Nephron (organoid): Measurements from ENCODE around the gene UGGT1.
"Not testable (repeated sequence)": the region's sequence is repeated elsewhere in the genome, so short reads cannot be mapped to it uniquely, and the experiment has no call there.

ENCODE experiments used
- H3K27ac Mint-ChIP-seq, 3 experiments: 2 replicates each; pipeline ENCODE4 v1.8.0; 2020; ENCODE audit warnings: mixed read lengths in 3 of 3, mild to moderate bottlenecking in 2 of 3, moderate library complexity in 1 of 3
- H3K27me3 Mint-ChIP-seq: 2 replicates; pipeline ENCODE4 v1.8.0; 2021; ENCODE audit warnings: low read depth, mild to moderate bottlenecking, moderate library complexity, mixed read lengths
- H3K36me3 Mint-ChIP-seq: 2 replicates; pipeline ENCODE4 v1.8.0; 2020; ENCODE audit warnings: low read depth, mixed read lengths
- H3K4me1 Mint-ChIP-seq: 2 replicates; pipeline ENCODE4 v1.8.0; 2020; ENCODE audit warnings: mixed read lengths
- H3K4me3 Mint-ChIP-seq, 3 experiments: 2 replicates each; pipeline ENCODE4 v1.8.0; 2020; ENCODE audit warnings: mild to moderate bottlenecking in 3 of 3, mixed read lengths in 3 of 3, moderate library complexity in 2 of 3
- H3K9me3 Mint-ChIP-seq: 2 replicates; pipeline ENCODE4 v1.8.0; 2020; ENCODE audit warnings: mixed read lengths
- CTCF ChIP-seq, 3 experiments: fragments of 200-600 bp; sonication (generic); IDR thresholded peaks; one replicate each; pipeline ENCODE4 v1.5.0; 2021; ENCODE audit warnings: antibody characterized with exemption in 3 of 3; ENCODE audit not compliant: unreplicated experiment in 3 of 3

Gene UGGT1

GRCh38 chr2:128169933-128170709, 79.1 kb downstream of the UGGT1 start:
- peaks cover 67% of the 10 kb centered on the region for H3K36me3 Mint-ChIP-seq
- no peak for TF ChIP-seq CTCF (IDR thresholded peaks at IDR 0.05; ENCODE audit: unreplicated experiment in 3 of 3)
- no peak overlapping the region for H3K4me3 Mint-ChIP-seq
- H3K4me1 Mint-ChIP-seq = no peaks in the 10 kb centered on the region
- no peaks in the 10 kb centered on the region for H3K27me3 Mint-ChIP-seq
- no peaks in the 10 kb centered on the region for H3K9me3 Mint-ChIP-seq
- H3K27ac Mint-ChIP-seq = no peak overlapping the region

GRCh38 chr2:128170776-128171175, 79.8 kb downstream of the UGGT1 start:
- H3K4me3 Mint-ChIP-seq = no peak overlapping the region
- H3K27me3 Mint-ChIP-seq = no peaks in the 10 kb centered on the region

GRCh38 chr2:128172191-128172590, 81.2 kb downstream of the UGGT1 start:
- Mint-ChIP-seq H3K36me3 (peaks cover 67% of the 10 kb centered on the region), H3K4me1 (no peaks in the 10 kb centered on the region), H3K9me3 (no peaks in the 10 kb centered on the region), H3K4me3 (no peak overlapping the region), H3K27ac (no peak overlapping the region), H3K27me3 (no peaks in the 10 kb centered on the region)
- peak in 2 of 3 experiments; percentile 16 to 22 for TF ChIP-seq CTCF (IDR thresholded peaks at IDR 0.05; ENCODE audit: unreplicated experiment in 3 of 3)

More at GRCh38 chr2:128170776-128171175, 79.8 kb downstream of the UGGT1 start:
- Mint-ChIP-seq H3K27ac (peak overlapping the region in 1 of 3 experiments; percentile 43), H3K9me3 (no peaks in the 10 kb centered on the region), H3K4me1 (no peaks in the 10 kb centered on the region), H3K36me3 (peaks cover 71% of the 10 kb centered on the region)
- no peak for TF ChIP-seq CTCF (IDR thresholded peaks at IDR 0.05; ENCODE audit: unreplicated experiment in 3 of 3)

GRCh38 chr2:128174067-128174466, 83.1 kb downstream of the UGGT1 start:
- H3K27ac Mint-ChIP-seq, H3K9me3 Mint-ChIP-seq, H3K4me1 Mint-ChIP-seq, H3K4me3 Mint-ChIP-seq, H3K27me3 Mint-ChIP-seq: not testable (repeated sequence)
- peaks cover 72% of the 10 kb centered on the region for H3K36me3 Mint-ChIP-seq

- H3K4me3 Mint-ChIP-seq = no peak overlapping the region
- H3K27me3 Mint-ChIP-seq = no peaks in the 10 kb centered on the region
- no peak overlapping the region for H3K27ac Mint-ChIP-seq
- no peaks in the 10 kb centered on the region for H3K4me1 Mint-ChIP-seq
- no peak for TF ChIP-seq CTCF (IDR thresholded peaks at IDR 0.05; ENCODE audit: unreplicated experiment in 3 of 3)
- H3K9me3 Mint-ChIP-seq = no peaks in the 10 kb centered on the region
- H3K36me3 Mint-ChIP-seq = peaks cover 79% of the 10 kb centered on the region
Measured at GRCh38 chr2:128177315-128177714, 86.3 kb downstream of the UGGT1 start.

GRCh38 chr2:128178149-128178649, 87.2 kb downstream of the UGGT1 start:
- H3K4me3 Mint-ChIP-seq = no peak overlapping the region
- TF ChIP-seq CTCF (IDR thresholded peaks at IDR 0.05; ENCODE audit: unreplicated experiment in 3 of 3) = no peak
- no peaks in the 10 kb centered on the region for H3K27me3 Mint-ChIP-seq
- no peaks in the 10 kb centered on the region for H3K4me1 Mint-ChIP-seq
- no peaks in the 10 kb centered on the region for H3K9me3 Mint-ChIP-seq
- H3K36me3 Mint-ChIP-seq = peaks cover 76% of the 10 kb centered on the region
- no peak overlapping the region for H3K27ac Mint-ChIP-seq
